ENCODE results near the gene LCT. TPM values are rescaled to one million over a fixed set of nuclear protein-coding genes. Genes with fewer than 3 reads are reported as not detected.
"Not testable (repeated sequence)": the region's sequence is repeated elsewhere in the genome, so short reads cannot be mapped to it uniquely, and the experiment has no call there.

The LCT gene
- total RNA-seq, result 1.1 TPM
- 0.09 TPM for polyA plus RNA-seq
- long read RNA-seq, donor 1, partial matches to known transcripts, result 5 of 5 reads
- long read RNA-seq, donor 1, other reads (novel, unspliced or antisense), result 0 of 5 reads
- long read RNA-seq, donor 2, partial matches to known transcripts, result 33 of 33 reads
- long read RNA-seq, donor 2, other reads (novel, unspliced or antisense), result 0 of 33 reads
- long read RNA-seq, donor 3, partial matches to known transcripts, result 170 of 317 reads
- long read RNA-seq, donor 3, other reads (novel, unspliced or antisense), result 147 of 317 reads
- long read RNA-seq, donor 4, partial matches to known transcripts, result 22 of 109 reads
- long read RNA-seq, donor 4, other reads (novel, unspliced or antisense), result 87 of 109 reads
- long read RNA-seq, donor 5, partial matches to known transcripts, result 203 of 229 reads
- long read RNA-seq, donor 5, other reads (novel, unspliced or antisense), result 26 of 229 reads
- long read RNA-seq, donor 6, partial matches to known transcripts, result 67 of 106 reads
- long read RNA-seq, donor 6, other reads (novel, unspliced or antisense), result 39 of 106 reads
- long read RNA-seq, donor 7, partial matches to known transcripts, result 98 of 127 reads
- long read RNA-seq, donor 7, other reads (novel, unspliced or antisense), result 29 of 127 reads
- long read RNA-seq, donor 8, partial matches to known transcripts, result 0 of 20 reads
- long read RNA-seq, donor 8, other reads (novel, unspliced or antisense), result 20 of 20 reads
- long read RNA-seq, donor 9, result 0 reads
- long read RNA-seq, donor 10, partial matches to known transcripts, result 40 of 52 reads
- long read RNA-seq, donor 10, other reads (novel, unspliced or antisense), result 12 of 52 reads

- H3K36me3 ChIP-seq (ENCODE audit: control insufficient read depth in 2 of 2, insufficient read depth in 2 of 2, low read length in 1 of 2), result peaks cover 2 to 30% of the 10 kb centered on the region in 2 donors
- no peaks in the 10 kb centered on the region for H3K9me3 ChIP-seq (ENCODE audit: control insufficient read depth in 2 of 2, insufficient read depth in 1 of 2, low read length in 1 of 2)
- no peak within 1 kb of the TSS for H3K27ac ChIP-seq (ENCODE audit: low read depth in 1 of 2, low read length in 1 of 2)
- no peaks in the 10 kb centered on the region for H3K27me3 ChIP-seq (ENCODE audit: control insufficient read depth in 2 of 2, insufficient read depth in 1 of 2, low read length in 1 of 2)
- peaks cover 3 to 6% of the 10 kb centered on the region in 2 donors for H3K4me1 ChIP-seq (ENCODE audit: control insufficient read depth in 2 of 2, insufficient read depth in 2 of 2, low read length in 2 of 2)
- no peak for DNase-seq (ENCODE audit: low read depth in 6 of 9, low spot score in 9 of 9)
- WGBS, result 97% methylated on average over 12 of the region's 12 CpGs
- H3K4me3 ChIP-seq (ENCODE audit: low read length in 2 of 2), result no peak within 1 kb of the TSS
Measured at GRCh38 chr2:135836596-135837270, at the start of gene LCT. LCT (minus strand) TSS chr2:135837184; CDS start chr2:135837169, 15 bp downstream.

DNA sequence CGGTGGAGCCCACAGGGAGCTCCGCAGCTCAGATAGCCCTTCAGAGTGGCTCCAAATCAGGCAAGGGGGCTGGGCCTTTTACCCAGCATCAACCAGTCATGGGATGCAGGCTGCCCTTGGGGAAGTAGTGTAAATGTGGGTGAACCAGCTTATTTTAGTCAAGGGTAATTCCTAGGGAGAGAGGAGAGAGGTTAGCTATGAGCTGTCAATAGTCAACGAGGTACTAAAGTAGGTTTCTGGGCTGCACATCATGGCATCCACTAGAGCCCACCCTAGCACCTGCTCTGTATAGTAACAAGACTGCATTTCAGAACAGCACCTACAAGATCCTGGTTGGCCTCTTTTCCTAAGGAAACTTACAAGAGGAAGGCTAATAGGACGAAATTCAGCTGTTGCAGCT lies 48.7 kb upstream of the LCT start:
- H3K36me3 ChIP-seq (ENCODE audit: control insufficient read depth in 2 of 2, insufficient read depth in 2 of 2, low read length in 1 of 2), result no peaks in the 10 kb centered on the region
- H3K27me3 ChIP-seq (ENCODE audit: control insufficient read depth in 2 of 2, insufficient read depth in 1 of 2, low read length in 1 of 2), result no peaks in the 10 kb centered on the region
- 97% methylated on average over 4 of the region's 4 CpGs for WGBS
- H3K9me3 ChIP-seq (ENCODE audit: control insufficient read depth in 2 of 2, insufficient read depth in 1 of 2, low read length in 1 of 2), result peaks cover 0 to 14% of the 10 kb centered on the region in 2 donors
- peaks cover 0 to 7% of the 10 kb centered on the region in 2 donors for H3K4me1 ChIP-seq (ENCODE audit: control insufficient read depth in 2 of 2, insufficient read depth in 2 of 2, low read length in 2 of 2)
- no peak overlapping the region for H3K27ac ChIP-seq (ENCODE audit: low read depth in 1 of 2, low read length in 1 of 2)
- H3K4me3 ChIP-seq (ENCODE audit: low read length in 2 of 2), result no peak overlapping the region
- no peak for DNase-seq (ENCODE audit: low read depth in 6 of 9, low spot score in 9 of 9)

- no peaks in the 10 kb centered on the region for H3K36me3 ChIP-seq (ENCODE audit: control insufficient read depth in 2 of 2, insufficient read depth in 2 of 2, low read length in 1 of 2)
- WGBS, result 96% methylated on average over 3 of the region's 3 CpGs
Measured at GRCh38 chr2:135882415-135882814, 45.4 kb upstream of the LCT start.

DNA sequence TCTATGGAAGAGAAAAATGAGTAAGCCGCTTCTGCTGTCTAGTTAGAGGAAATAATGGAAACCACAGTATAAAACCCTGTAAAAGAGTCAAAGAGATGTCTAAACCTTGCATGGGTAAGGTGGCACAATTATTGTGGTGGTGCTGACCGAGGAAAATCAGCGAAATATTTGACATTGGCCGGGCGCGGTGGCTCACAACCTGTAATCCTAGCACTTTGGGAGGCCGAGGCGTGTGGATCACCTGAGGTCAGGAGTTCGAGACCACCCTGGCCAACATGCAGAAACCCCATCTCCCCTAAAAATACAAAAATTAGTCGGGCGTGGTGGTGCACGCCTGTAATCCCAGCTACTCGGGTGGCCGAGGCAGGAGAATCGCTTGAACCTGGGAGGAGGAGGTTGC lies 39.8 kb upstream of the LCT start:
- not testable (repeated sequence) for H3K9me3 ChIP-seq (ENCODE audit: control insufficient read depth in 2 of 2, insufficient read depth in 1 of 2, low read length in 1 of 2); DNase-seq (ENCODE audit: low read depth in 6 of 9, low spot score in 9 of 9); H3K27me3 ChIP-seq (ENCODE audit: control insufficient read depth in 2 of 2, insufficient read depth in 1 of 2, low read length in 1 of 2); H3K27ac ChIP-seq (ENCODE audit: low read depth in 1 of 2, low read length in 1 of 2)
- Histone ChIP-seq H3K36me3 (ENCODE audit: control insufficient read depth in 2 of 2, insufficient read depth in 2 of 2, low read length in 1 of 2) (peaks cover 7 to 14% of the 10 kb centered on the region in 2 donors), H3K4me1 (ENCODE audit: control insufficient read depth in 2 of 2, insufficient read depth in 2 of 2, low read length in 2 of 2) (peaks cover 17 to 22% of the 10 kb centered on the region in 2 donors), H3K4me3 (ENCODE audit: low read length in 2 of 2) (peak overlapping the region; percentile 84 to 85)
- 86% methylated on average over 15 of the region's 15 CpGs for WGBS

More at GRCh38 chr2:135882415-135882814, 45.4 kb upstream of the LCT start:
- H3K9me3 ChIP-seq (ENCODE audit: control insufficient read depth in 2 of 2, insufficient read depth in 1 of 2, low read length in 1 of 2), result peaks cover 0 to 2% of the 10 kb centered on the region in 2 donors
- no peak for DNase-seq (ENCODE audit: low read depth in 6 of 9, low spot score in 9 of 9)
- H3K4me1 ChIP-seq (ENCODE audit: control insufficient read depth in 2 of 2, insufficient read depth in 2 of 2, low read length in 2 of 2), result peaks cover 0 to 3% of the 10 kb centered on the region in 2 donors
- H3K27me3 ChIP-seq (ENCODE audit: control insufficient read depth in 2 of 2, insufficient read depth in 1 of 2, low read length in 1 of 2), result no peaks in the 10 kb centered on the region
- H3K27ac ChIP-seq (ENCODE audit: low read depth in 1 of 2, low read length in 1 of 2), result no peak overlapping the region
- H3K4me3 ChIP-seq (ENCODE audit: low read length in 2 of 2), result no peak overlapping the region

- under 1% methylated on average over 71 of the region's 71 CpGs for whole genome bisulfite sequencing
Measured at GRCh38 chr2:135876066-135876711, 39.2 kb upstream of the LCT start, which contains the start of gene MCM6. MCM6 (minus strand) TSS chr2:135876443; CDS start chr2:135876365, 78 bp downstream.

GRCh38 chr2:135875491-135876065 lies 38.6 kb upstream of the LCT start:
- Histone ChIP-seq H3K4me1 (ENCODE audit: control insufficient read depth in 2 of 2, insufficient read depth in 2 of 2, low read length in 2 of 2) (peaks cover 17 to 22% of the 10 kb centered on the region in 2 donors), H3K4me3 (ENCODE audit: low read length in 2 of 2) (peak overlapping the region; percentile 84 to 85), H3K36me3 (ENCODE audit: control insufficient read depth in 2 of 2, insufficient read depth in 2 of 2, low read length in 1 of 2) (peaks cover 17 to 25% of the 10 kb centered on the region in 2 donors), H3K9me3 (ENCODE audit: control insufficient read depth in 2 of 2, insufficient read depth in 1 of 2, low read length in 1 of 2) (no peaks in the 10 kb centered on the region), H3K27me3 (ENCODE audit: control insufficient read depth in 2 of 2, insufficient read depth in 1 of 2, low read length in 1 of 2) (no peaks in the 10 kb centered on the region), H3K27ac (ENCODE audit: low read depth in 1 of 2, low read length in 1 of 2) (peak overlapping the region; percentile 86 to 94)
- 3% methylated on average over 26 of the region's 26 CpGs for WGBS
- peak; percentile 27 to 85 (median 65) for DNase-seq (ENCODE audit: low read depth in 6 of 9, low spot score in 9 of 9)

More at GRCh38 chr2:135876066-135876711, 39.2 kb upstream of the LCT start, which contains the start of gene MCM6:
- no peaks in the 10 kb centered on the region for H3K9me3 ChIP-seq (ENCODE audit: control insufficient read depth in 2 of 2, insufficient read depth in 1 of 2, low read length in 1 of 2)
- DNase-seq (ENCODE audit: low read depth in 6 of 9, low spot score in 9 of 9), result peak; percentile 91 to 100 (median 98)
- H3K27ac ChIP-seq (ENCODE audit: low read depth in 1 of 2, low read length in 1 of 2), result peak within 1 kb of the TSS; percentile 86 to 94
- peak within 1 kb of the TSS; percentile 84 to 85 for H3K4me3 ChIP-seq (ENCODE audit: low read length in 2 of 2)
- peaks cover 10 to 19% of the 10 kb centered on the region in 2 donors for H3K36me3 ChIP-seq (ENCODE audit: control insufficient read depth in 2 of 2, insufficient read depth in 2 of 2, low read length in 1 of 2)
- peaks cover 17 to 22% of the 10 kb centered on the region in 2 donors for H3K4me1 ChIP-seq (ENCODE audit: control insufficient read depth in 2 of 2, insufficient read depth in 2 of 2, low read length in 2 of 2)
- H3K27me3 ChIP-seq (ENCODE audit: control insufficient read depth in 2 of 2, insufficient read depth in 1 of 2, low read length in 1 of 2), result no peaks in the 10 kb centered on the region

DNA sequence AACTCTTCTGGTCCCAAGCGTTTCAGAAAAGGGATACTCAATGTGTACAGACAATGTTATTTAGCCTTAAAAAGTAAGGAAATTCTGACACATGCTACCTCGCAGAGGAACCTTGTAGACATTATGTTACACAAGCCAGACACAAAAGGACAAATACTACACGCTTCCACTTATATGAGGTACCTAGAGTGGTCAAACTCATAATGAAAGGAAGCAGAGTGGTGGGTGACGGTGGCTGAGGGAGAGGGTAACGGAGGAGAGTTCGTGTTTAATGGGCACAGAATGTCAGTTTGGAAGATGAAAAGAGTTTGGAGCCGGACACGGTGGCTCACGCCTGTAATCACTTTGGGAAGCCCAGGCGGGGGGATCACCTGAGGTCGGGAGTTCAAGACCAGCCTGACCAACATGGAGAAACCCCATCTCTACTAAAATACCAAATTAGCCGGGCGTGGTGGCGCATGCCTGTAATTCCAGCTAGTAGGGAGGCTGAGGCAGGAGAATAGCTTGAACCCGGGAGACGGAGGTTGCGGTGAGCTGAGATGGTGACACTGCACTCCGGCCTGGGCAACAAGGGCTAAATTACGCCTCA lies 37.9 kb upstream of the LCT start:
- Histone ChIP-seq H3K9me3 (ENCODE audit: control insufficient read depth in 2 of 2, insufficient read depth in 1 of 2, low read length in 1 of 2) (no peaks in the 10 kb centered on the region), H3K27me3 (ENCODE audit: control insufficient read depth in 2 of 2, insufficient read depth in 1 of 2, low read length in 1 of 2) (no peaks in the 10 kb centered on the region), H3K36me3 (ENCODE audit: control insufficient read depth in 2 of 2, insufficient read depth in 2 of 2, low read length in 1 of 2) (peaks cover 20 to 32% of the 10 kb centered on the region in 2 donors), H3K27ac (ENCODE audit: low read depth in 1 of 2, low read length in 1 of 2) (no peak overlapping the region), H3K4me1 (ENCODE audit: control insufficient read depth in 2 of 2, insufficient read depth in 2 of 2, low read length in 2 of 2) (peaks cover 17 to 22% of the 10 kb centered on the region in 2 donors), H3K4me3 (ENCODE audit: low read length in 2 of 2) (peak overlapping the region; percentile 84 to 85)
- 87% methylated on average over 19 of the region's 19 CpGs for WGBS
- no peak for DNase-seq (ENCODE audit: low read depth in 6 of 9, low spot score in 9 of 9)

DNA sequence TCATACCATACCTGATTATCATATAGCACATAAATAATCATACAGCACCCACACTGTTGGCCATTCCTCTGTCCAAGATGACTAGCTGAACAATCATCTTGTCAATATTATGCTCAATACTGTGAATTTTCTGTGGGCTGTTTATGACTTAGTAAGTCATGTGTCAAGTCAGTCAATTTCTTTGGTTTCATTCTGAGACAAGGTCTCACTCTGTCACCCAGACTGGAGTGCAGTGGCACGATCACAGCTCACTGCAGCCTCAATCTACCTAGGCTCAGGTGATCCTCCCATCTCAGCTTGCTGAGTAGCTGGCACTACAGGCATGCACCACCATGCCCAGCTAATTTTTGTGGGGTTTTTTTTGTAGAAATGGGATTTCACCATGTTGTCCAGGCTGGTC lies 33.6 kb upstream of the LCT start:
- WGBS, result 98% methylated on average over 1 of the region's 1 CpG
- Histone ChIP-seq H3K27me3 (ENCODE audit: control insufficient read depth in 2 of 2, insufficient read depth in 1 of 2, low read length in 1 of 2) (no peaks in the 10 kb centered on the region), H3K27ac (ENCODE audit: low read depth in 1 of 2, low read length in 1 of 2) (no peak overlapping the region), H3K4me3 (ENCODE audit: low read length in 2 of 2) (no peak overlapping the region), H3K36me3 (ENCODE audit: control insufficient read depth in 2 of 2, insufficient read depth in 2 of 2, low read length in 1 of 2) (peaks cover 34 to 67% of the 10 kb centered on the region in 2 donors), H3K9me3 (ENCODE audit: control insufficient read depth in 2 of 2, insufficient read depth in 1 of 2, low read length in 1 of 2) (no peaks in the 10 kb centered on the region), H3K4me1 (ENCODE audit: control insufficient read depth in 2 of 2, insufficient read depth in 2 of 2, low read length in 2 of 2) (peaks cover 18 to 21% of the 10 kb centered on the region in 2 donors)
- DNase-seq (ENCODE audit: low read depth in 6 of 9, low spot score in 9 of 9), result no peak
